Progenitor cell of endocrine pancreas (in vitro differentiated cells): ENCODE data around the gene PRICKLE4. TPM values are rescaled to one million over a fixed set of nuclear protein-coding genes. Genes with fewer than 3 reads are reported as not detected.

Experiments used
- DNase-seq: peaks from one replicate; pipeline ENCODE4 v3.0.0; 2021; ENCODE audit warnings: low spot score; ENCODE audit not compliant: unreplicated experiment
- H3K27ac Mint-ChIP-seq: 2 replicates; pipeline ENCODE4 v1.8.0; 2021; ENCODE audit warnings: mild to moderate bottlenecking, moderate library complexity, mixed read lengths
- H3K27me3 Mint-ChIP-seq: 2 replicates; pipeline ENCODE4 v1.8.0; 2021; ENCODE audit warnings: mixed read lengths
- H3K36me3 Mint-ChIP-seq: 2 replicates; pipeline ENCODE4 v1.8.0; 2022; ENCODE audit warnings: mixed read lengths; ENCODE audit not compliant: insufficient read depth
- H3K4me1 Mint-ChIP-seq: 2 replicates; pipeline ENCODE4 v1.8.0; 2021; ENCODE audit warnings: low read depth, mixed read lengths
- H3K4me3 Mint-ChIP-seq: 2 replicates; pipeline ENCODE4 v1.8.0; 2021; ENCODE audit warnings: low read depth, mild to moderate bottlenecking, moderate library complexity, mixed read lengths
- H3K9me3 Mint-ChIP-seq: 2 replicates; pipeline ENCODE4 v1.8.0; 2021; ENCODE audit warnings: low read depth, mixed read lengths
- CTCF ChIP-seq: fragments of 200-600 bp; sonication (generic); IDR thresholded peaks from one replicate; pipeline ENCODE4 v1.5.0; 2021; ENCODE audit warnings: antibody characterized with exemption, mild to moderate bottlenecking; ENCODE audit not compliant: unreplicated experiment
- total RNA-seq: library from RNA; stranded (reverse); gene quantifications from 2 replicates; pipeline ENCODE4 v1.2.1, GENCODE V29; 2021

PRICKLE4 gene
- total RNA-seq, 1 donor from 2014 or later, result 4.9 TPM

GRCh38 chr6:41747256-41748101 lies 33.1 kb upstream of the PRICKLE4 start, which contains the start of gene PGC:
Gene PGC, minus strand, starts transcription at chr6:41747397. Its CDS starts 63 bp downstream, at chr6:41747334.
- no peak within 1 kb of the TSS for H3K4me3 Mint-ChIP-seq
- no peak for TF ChIP-seq CTCF
- peaks cover 15% of the 10 kb centered on the region for H3K27me3 Mint-ChIP-seq
- DNase-seq, result no peak
- H3K36me3 Mint-ChIP-seq, result no peaks in the 10 kb centered on the region
- H3K9me3 Mint-ChIP-seq, result no peaks in the 10 kb centered on the region
- peaks cover 5% of the 10 kb centered on the region for H3K4me1 Mint-ChIP-seq
- no peak within 1 kb of the TSS for H3K27ac Mint-ChIP-seq

GRCh38 chr6:41748102-41748477 lies 32.5 kb upstream of the PRICKLE4 start:
- H3K36me3 Mint-ChIP-seq, result no peaks in the 10 kb centered on the region
- H3K9me3 Mint-ChIP-seq, result no peaks in the 10 kb centered on the region
- TF ChIP-seq CTCF, result no peak
- no peak for DNase-seq
- no peak overlapping the region for H3K4me3 Mint-ChIP-seq
- peaks cover 5% of the 10 kb centered on the region for H3K4me1 Mint-ChIP-seq
- peaks cover 13% of the 10 kb centered on the region for H3K27me3 Mint-ChIP-seq
- H3K27ac Mint-ChIP-seq, result no peak overlapping the region

- no peaks in the 10 kb centered on the region for H3K9me3 Mint-ChIP-seq
- TF ChIP-seq CTCF, result no peak
- no peak overlapping the region for H3K4me3 Mint-ChIP-seq
- H3K27ac Mint-ChIP-seq, result no peak overlapping the region
- H3K27me3 Mint-ChIP-seq, result peaks cover 14% of the 10 kb centered on the region
- peaks cover 5% of the 10 kb centered on the region for H3K4me1 Mint-ChIP-seq
- DNase-seq, result no peak
- H3K36me3 Mint-ChIP-seq, result no peaks in the 10 kb centered on the region
Measured at GRCh38 chr6:41748542-41748941, 32.0 kb upstream of the PRICKLE4 start.

GRCh38 chr6:41750374-41750773 lies 30.2 kb upstream of the PRICKLE4 start:
- Mint-ChIP-seq H3K27me3 (peaks cover 14% of the 10 kb centered on the region), H3K4me3 (no peak overlapping the region), H3K4me1 (peaks cover 5% of the 10 kb centered on the region), H3K27ac (no peak overlapping the region), H3K9me3 (no peaks in the 10 kb centered on the region), H3K36me3 (no peaks in the 10 kb centered on the region)
- no peak for DNase-seq
- no peak for TF ChIP-seq CTCF

- Mint-ChIP-seq H3K4me1 (no peaks in the 10 kb centered on the region), H3K27ac (no peak overlapping the region), H3K36me3 (no peaks in the 10 kb centered on the region), H3K4me3 (no peak overlapping the region), H3K9me3 (no peaks in the 10 kb centered on the region), H3K27me3 (peaks cover 14% of the 10 kb centered on the region)
- TF ChIP-seq CTCF, result no peak
- no peak for DNase-seq
Measured at GRCh38 chr6:41755895-41756294, 24.7 kb upstream of the PRICKLE4 start.
